Measurements from ENCODE around the gene ROR2.

DNA sequence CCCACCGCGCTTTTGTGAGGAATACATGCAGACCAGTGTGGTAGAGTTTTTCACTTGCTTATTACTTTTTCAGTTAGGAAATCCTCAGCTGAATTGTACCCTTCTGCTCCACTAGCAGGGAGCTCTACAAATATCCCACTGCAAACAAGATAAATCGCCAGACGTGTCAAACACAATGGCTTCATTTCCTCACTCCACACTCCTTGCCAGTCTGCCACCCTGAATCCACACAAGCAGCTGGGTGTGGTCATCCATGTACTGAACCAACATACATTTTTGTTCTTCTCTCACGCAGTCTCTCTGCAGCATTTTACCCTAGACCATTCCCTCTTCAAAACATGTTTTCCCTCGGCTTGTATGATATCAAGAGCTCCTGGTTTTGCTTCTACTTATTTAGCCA is 3.7 kb upstream of the ROR2 start:
- TF ChIP-seq, protein P1, sequence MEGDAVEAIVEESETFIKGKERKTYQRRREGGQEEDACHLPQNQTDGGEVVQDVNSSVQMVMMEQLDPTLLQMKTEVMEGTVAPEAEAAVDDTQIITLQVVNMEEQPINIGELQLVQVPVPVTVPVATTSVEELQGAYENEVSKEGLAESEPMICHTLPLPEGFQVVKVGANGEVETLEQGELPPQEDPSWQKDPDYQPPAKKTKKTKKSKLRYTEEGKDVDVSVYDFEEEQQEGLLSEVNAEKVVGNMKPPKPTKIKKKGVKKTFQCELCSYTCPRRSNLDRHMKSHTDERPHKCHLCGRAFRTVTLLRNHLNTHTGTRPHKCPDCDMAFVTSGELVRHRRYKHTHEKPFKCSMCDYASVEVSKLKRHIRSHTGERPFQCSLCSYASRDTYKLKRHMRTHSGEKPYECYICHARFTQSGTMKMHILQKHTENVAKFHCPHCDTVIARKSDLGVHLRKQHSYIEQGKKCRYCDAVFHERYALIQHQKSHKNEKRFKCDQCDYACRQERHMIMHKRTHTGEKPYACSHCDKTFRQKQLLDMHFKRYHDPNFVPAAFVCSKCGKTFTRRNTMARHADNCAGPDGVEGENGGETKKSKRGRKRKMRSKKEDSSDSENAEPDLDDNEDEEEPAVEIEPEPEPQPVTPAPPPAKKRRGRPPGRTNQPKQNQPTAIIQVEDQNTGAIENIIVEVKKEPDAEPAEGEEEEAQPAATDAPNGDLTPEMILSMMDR (IDR thresholded peaks at IDR 0.05), result no peak
- TF ChIP-seq POLR2A (IDR thresholded peaks at IDR 0.05), result no peak
